HG02610 (cell line): ENCODE data around the gene CSN2.
"Not testable (repeated sequence)": the region's sequence is repeated elsewhere in the genome, so short reads cannot be mapped to it uniquely, and the experiment has no call there.

Experiments
- ATAC-seq: cut with Tn5 transposase; IDR thresholded peaks from one replicate; pipeline ENCODE4 v1.9.1; 2021; ENCODE audit warnings: mild to moderate bottlenecking, moderate library complexity; ENCODE audit not compliant: unreplicated experiment

Gene CSN2, protein sequence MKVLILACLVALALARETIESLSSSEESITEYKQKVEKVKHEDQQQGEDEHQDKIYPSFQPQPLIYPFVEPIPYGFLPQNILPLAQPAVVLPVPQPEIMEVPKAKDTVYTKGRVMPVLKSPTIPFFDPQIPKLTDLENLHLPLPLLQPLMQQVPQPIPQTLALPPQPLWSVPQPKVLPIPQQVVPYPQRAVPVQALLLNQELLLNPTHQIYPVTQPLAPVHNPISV

DNA sequence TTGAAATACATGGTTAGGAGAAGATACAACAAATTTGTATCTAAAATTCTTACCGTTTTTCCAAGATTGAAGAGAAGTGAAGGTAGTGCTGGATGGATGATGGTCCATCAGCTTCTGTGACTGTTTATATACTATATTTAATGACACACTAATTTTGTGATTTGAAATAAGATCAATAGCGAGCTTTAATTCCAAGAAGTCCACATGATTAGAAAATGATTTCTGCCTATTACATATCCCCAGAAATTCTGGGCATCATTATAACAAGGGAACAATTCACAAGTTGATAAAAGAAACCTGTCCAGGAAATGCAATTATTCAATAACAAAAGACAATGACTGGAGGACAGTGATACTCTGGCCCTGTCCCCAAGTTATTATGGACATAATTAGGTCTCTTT, at the start of gene CSN2:
Gene CSN2 (minus strand): TSS at position 101 of the 400 bp plus-strand sequence. CDS start 4,733 bp downstream, outside the sequence.
- ATAC-seq: no peak

DNA sequence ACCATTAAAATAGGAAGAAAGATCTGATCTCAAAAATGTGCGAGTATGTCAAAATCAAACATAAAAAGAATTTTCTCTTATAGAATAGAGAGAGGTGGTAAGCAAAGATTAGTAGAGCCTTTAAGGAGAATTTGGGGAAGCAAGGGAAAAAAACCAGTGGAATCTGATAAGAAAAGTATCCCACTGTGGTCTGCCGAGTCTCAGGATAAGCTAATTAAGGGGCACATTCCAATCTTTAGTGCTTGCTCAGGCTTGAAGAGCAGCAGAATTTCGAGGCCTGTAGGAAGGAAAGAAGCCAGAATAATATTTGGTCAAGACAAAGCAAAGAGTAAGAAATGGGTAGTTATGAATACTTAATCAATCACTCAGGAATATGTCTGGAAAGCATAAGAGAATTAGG, 43.2 kb upstream of the CSN2 start:
- no peak for ATAC-seq

DNA sequence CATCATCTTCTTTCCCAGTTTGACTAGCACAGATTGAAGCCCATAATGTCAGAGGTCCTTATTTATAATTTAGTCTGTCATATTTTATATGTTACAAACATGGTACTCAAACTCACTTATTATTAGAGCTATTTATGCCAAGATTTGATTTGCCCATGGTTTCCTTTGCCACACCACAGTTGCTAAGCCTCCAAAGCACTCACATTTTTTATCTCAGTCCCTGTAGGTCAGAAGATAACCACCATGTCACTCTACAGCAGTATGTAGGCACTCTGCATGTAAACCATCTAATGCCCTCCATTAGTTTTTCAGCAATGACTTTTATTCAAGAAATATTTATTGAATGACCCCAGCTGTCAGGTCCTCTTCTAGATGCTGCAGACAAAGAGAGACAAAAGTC, 37.0 kb upstream of the CSN2 start:
- ATAC-seq: no peak

DNA sequence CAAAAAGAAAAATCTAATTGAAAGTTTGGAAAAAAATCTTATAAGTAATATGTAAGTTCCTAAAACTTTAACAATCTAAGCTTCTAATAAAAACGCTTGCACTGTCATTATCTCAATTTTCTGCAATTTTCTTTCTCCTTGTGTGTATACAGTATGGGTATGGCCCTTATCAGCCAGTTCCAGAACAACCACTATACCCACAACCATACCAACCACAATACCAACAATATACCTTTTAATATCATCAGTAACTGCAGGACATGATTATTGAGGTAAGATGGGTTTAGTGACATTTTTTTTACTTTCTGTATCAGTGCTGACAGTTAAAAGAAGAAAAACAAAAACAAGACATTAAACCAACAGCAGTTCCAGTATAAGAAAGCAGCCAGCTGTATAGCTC, 35.2 kb upstream of the CSN2 start:
- ATAC-seq: no peak

DNA sequence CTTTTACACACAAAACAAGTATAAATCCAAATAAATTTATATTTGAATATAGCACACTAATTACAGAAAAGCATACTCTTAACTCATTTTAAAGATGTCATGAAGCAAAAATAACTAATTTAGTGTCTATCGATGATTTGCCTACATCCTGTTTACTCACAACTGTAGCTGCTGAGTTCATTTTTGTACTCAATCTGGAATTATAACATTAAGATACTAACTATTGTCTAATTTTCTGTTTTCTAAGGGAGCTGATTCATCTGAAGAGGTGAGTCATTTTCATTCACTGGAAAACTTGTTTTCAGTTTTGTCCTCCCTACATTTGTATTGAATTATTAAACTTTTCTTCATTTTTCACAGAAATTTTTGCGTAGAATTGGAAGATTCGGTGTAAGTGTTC, 33.9 kb upstream of the CSN2 start:
- peak; percentile 89 for ATAC-seq

DNA sequence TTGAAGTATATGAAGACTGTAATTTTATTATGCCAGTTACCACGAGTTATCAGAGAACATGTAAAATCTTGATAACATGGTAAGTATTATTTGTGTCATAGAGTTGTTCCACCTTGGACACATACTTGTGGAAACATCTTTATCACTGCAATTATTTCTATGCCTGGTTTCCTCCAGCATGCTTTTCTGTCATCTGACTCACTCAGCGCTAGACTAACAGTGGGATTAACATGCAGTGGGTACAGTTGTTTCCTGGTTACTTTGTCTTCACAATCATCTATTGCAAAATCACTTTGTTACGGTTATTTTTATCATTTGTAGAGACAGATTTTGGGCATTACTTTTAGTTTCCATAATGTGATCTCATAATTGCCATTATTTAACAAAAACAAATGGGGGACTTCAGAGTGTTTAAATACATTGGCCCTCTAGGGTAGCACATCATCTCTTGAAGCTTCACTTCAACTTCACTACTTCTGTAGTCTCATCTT, 30.0 kb upstream of the CSN2 start, which contains the start of gene STATH:
Gene STATH (plus strand): TSS at position 441 of the 491 bp plus-strand sequence. CDS start 2,472 bp downstream, outside the sequence.
- no peak for ATAC-seq

DNA sequence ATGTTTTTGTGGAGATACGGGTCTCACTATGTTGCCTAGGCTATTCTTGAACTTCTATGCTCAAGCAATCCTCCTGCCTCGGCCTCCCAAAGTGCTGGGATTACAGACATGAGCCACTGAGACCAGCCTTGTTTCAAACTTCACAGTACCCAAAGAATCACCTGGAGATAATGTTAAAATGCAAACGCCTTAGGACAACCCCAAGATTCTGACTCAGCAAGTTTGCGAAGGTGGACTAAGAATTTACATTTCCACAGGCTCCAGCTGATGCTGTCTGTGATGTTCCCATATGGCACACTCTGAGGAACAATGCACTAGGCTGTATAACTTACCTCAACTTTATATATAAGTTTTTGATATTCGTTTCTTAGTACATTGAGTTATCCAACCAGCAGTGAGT, 29.3 kb upstream of the CSN2 start:
- no peak for ATAC-seq

DNA sequence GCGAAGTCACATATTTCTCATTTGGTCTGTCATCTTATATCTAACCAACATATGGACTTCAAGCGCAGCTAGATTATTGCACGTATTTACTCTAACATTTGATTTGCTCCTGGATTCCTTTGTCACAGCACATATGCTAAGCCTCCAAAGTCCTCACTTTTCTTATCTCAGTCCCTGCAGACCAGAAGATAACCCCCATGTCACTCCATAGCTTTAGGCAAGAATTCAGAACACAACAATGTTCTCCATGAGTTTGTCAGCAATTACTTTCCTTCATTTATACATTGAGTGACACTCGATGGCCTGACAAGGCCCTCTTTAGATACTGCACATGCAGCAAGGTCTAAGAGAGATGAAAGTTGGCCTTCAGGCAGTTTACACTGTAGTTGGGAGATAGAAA, 25.5 kb upstream of the CSN2 start:
- ATAC-seq: no peak

DNA sequence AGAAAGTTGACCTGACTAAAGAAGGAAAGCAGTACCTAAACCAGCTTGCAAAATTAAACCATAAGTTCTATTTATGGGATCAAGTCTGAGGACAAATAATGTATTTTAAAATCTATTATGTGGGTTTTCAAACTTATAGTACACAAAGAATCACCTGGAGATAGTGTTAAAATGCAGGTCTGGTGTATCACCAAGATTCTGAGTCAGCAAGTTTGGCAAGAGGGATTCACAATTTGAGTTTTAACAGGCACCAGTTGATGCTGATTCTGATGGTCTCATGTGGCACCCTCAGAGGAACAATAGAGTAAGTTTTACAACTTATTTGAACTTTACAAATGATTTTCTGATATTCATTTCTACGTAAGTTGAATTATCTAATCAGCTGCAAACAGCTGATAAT, 21.1 kb upstream of the CSN2 start:
- no peak for ATAC-seq

DNA sequence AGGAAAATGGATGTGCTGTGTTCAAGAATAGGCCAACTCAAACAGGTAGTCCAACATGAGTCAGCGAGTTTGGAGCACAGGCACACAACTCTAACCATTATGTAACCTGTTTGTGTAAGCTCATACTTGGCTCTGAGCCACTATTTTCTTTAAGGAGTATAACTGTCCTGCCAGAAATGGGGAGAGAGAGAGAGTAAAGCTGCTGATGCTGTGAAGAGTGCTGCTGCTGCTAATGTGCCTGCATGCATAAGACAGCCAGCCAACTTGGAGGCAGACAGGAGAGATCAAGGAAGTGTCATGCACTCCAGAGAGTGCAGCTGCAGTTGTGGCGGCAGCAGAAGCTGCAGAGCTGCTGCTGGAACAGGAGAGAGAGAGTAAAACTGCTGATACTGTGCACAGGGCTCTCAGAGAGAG, 18.5 kb upstream of the CSN2 start:
- peak; percentile 75 for ATAC-seq

DNA sequence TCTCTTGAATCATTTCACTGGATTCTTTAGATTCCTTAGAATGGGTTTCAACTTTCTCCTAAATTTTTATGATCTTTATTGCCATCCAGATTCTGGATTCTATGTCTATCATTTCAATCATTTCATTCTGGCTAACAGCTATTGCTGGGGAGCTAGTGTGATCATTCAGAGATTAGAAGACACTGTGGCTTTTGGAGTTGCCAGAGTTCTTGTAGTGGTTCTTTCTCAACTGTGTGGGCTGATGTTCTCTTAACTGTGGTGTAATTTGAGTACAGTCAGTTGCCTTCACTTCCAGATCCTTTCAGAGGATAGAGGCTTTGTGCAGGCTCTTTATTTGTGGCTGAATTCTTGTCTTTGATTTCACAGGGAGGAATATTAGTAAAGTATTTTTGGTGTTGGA, 12.1 kb upstream of the CSN2 start:
- no peak for ATAC-seq

DNA sequence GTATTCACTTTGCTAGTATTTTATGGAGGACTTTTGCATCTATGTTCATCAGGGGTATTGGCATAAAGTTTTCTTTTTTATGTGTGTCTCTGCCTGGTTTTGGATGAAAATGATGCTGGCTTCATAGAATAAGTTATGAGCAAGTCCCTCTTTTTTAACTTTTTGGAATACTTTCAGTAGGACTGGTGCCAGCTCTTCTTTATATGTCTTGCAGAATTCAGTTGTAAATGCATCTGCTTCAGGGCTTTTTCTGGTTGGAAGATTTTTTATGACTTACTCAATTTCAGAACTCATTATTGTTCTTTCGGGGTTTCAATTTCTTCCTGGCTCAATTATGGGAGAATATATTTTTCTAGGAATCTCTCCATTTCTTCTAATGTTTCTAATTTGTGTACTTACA, 9.1 kb upstream of the CSN2 start:
- ATAC-seq: no peak

DNA sequence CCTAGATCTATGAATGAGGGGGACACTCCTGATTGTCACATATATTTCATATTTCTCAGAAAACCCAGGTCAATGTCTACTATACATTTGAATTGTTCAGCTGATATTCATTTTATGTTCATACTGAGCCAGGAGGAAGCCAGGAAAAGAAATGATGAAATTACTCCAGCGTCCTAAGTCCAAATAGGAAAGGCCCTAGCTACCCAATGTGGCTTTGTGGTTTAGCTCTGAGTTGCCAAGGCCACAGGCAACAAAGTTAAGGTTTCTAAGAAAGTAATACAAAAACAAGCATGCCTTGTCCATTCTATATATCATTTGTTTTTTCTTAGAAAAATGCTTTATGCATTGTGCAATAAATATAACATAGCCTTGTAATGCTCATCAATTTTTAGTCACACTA, 4.5 kb upstream of the CSN2 start:
- ATAC-seq: no peak

DNA sequence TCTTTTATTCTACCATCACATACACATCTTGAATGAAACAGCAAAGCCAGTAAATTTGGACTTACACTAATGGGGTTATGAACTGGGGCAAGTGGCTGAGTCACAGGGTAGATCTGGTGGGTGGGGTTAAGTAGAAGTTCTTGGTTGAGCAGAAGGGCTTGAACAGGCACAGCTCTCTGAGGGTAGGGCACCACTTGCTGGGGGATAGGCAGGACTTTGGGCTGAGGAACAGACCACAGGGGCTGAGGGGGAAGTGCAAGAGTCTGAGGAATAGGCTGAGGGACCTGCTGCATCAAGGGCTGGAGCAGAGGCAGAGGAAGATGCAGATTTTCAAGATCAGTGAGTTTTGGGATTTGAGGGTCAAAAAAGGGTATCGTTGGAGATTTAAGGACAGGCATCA, 8.3 kb downstream of the CSN2 start:
- no peak for ATAC-seq

DNA sequence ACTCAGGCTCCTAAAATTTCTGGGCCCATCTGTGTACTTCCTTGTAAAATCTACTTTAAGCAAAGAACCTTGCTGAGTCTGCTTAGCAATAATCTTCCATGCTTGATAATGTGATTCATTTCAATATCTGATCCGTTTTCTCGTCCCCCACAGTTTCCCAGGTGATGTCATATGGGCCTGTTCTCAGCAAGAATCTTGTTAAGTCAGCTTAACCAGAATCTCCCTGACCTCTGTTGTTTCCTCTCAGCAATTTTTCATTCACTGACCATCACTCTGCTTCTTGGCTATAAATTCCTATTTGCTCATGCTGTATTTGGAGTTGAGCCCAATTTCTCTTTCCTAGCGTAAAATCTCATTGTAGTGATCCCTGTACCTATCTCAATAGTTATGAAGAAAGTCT, 13.9 kb downstream of the CSN2 start:
- no peak for ATAC-seq

DNA sequence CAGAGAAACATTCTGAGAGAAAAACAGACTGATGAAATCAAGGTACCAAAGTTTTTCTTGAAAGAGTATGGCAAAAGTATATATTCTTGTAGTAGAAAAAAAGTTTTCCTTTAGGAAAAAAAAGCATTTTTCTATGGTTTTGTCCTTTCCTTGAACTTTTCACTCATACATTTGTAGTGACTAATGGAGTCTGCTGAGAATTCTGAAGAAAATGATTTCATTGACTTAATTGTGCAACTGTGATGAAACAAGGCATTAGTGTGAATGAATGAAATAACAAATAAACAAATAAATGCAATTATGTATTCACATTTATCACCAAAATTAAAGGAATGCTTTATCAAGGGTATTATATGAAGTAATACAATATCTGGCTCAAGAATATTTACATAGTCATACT, 29.0 kb downstream of the CSN2 start:
- ATAC-seq: no peak

DNA sequence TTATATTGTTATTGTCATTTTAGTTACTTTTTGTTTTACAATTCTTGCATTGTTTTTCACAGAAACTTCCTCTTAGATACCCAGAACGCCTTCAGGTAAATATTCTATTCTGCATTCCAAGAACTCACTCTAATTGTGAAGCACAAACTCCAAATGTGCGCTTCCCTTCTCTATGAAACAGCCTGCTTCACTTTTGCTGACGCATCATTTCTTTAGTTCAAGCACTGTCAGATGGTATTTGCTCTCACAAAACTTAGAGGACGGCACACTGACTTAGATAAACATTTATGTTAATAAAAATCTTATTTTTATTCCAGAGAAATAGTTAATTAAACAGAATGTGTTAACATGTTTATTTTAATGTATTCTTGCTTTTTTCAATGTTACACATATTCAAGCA, 31.4 kb downstream of the CSN2 start:
- ATAC-seq: no peak

DNA sequence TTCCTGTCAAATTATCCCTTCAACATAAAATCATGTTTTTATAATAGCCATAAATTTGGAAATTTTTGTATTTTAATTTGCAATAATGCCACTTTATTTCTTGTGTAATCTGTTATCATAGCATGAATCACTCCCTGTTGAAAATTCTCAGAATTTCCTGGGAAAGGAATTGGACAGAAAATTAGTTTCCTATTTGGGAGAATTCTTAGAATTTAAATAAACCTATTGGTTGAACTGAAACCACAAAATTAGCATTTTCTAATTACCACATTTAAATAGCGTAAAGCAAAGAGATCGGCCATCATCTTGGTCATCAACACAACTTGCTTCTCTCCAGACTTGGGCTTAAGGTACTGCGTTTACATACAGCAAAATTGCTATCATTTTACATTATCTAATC, 34.8 kb downstream of the CSN2 start, which contains the start of gene CSN1S1:
Gene CSN1S1 (plus strand): TSS at position 301 of the 400 bp plus-strand sequence. CDS start 1,488 bp downstream, outside the sequence.
- ATAC-seq: no peak

DNA sequence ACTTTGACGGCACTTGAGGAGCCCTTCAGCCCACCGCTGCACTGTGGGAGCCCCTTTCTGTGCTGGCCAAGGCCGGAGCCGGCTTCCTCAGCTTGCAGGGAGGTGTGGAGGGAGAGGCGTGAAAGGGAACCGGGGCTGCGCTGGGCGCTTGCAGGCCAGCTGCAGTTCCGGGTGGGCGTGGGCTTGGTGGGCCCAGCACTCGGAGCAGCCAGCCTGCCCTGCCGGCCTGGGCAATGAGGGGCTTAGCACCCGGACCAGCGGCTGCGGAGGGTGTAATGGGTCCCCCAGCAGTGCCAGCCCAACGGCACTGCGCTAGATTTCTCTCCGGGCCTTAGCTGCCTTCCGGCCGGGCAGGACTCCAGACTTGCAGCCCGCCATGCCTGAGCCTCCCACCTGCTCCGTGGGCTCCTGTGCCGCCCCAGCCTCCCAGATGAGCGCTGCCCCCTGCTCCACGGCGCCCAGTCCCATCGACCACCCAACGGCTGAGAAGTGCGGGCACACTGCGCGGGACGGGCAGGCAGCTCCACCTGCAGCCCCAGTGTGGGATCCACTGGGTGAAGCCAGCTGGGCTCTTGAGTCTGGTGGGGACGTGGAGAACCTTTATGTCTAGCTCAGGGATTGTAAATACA, 41.6 kb downstream of the CSN2 start:
- ATAC-seq: not testable (repeated sequence)

DNA sequence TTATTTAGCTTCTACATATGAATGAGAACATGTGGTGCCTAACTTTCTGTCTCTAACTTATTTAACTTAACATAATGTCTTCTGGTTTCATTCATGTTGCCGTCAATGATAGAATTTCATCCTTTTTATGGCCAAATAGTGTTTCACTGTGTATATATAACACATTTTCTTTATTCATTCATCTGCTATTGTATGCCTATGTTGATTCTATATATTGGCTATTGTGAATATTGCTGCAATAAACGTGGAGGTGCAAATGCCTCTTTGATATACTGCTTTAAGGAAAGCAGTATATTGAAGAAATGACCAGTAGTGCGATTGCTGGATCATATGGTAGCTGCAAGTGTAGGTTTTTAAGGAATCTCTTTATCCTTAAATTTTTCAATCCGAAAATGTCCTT, 44.7 kb downstream of the CSN2 start:
- no peak for ATAC-seq

DNA sequence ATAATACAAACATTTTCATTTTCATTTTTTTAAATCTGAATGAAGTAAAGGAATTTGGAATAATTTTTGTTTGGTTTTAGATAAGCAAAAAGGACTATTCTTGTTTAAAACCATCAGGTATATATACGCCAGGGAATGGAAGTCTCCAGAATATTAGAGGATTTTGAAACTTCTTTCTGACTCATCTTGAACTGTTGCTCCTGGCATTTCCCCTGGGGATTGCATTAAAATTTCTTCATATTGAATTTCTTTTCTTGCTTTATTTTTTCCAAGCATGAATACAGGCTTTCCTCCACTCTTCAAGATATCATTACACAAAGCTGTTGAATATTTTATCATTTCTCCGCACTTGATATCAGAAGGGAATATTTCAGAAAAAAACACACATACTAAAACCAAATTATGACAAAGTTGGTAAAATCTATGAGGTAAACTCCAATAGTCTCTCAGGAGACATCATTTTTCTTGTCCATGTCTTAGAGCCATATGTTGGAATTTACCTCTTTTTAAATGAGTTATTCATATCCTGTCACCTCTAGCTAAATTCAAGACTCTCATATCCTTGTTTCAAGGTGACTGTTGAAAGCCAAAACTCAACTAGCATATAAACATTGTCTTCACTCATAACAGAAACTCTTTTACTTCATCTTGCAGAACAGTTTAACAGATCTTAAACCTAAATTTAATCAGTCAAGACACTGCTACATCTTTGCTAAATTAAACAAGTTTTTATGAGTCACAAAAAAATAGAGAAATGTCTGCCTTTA, 55.3 kb downstream of the CSN2 start:
- ATAC-seq: peak; percentile 98

DNA sequence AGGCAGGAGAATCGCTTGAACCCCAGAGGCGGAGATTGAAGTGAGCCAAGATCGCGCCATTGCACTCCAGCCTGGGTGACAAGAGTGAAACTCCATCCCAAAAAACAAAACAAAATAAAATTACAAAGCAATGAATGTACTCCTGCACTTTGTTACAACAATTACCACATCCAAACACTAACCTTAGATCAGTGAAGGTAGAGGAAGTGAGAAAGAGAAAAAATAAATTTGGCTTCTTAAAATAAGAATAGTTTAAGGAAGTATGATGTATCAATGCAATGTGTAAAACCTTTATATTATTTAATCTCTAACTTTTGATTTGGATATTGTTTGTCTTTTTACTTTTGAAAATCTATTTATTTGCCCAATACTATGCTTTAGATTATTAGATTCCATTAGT, 56.3 kb downstream of the CSN2 start:
- ATAC-seq: no peak
